Measurements from ENCODE around the gene CCDC116. TPM values are rescaled to one million over a fixed set of nuclear protein-coding genes. Genes with fewer than 3 reads are reported as not detected.
"Not testable (repeated sequence)": the region's sequence is repeated elsewhere in the genome, so short reads cannot be mapped to it uniquely, and the experiment has no call there.

CCDC116 gene
- total and polyA plus RNA-seq, 5 donors from 2014 or later, result not detected

GRCh38 chr22:21645513-21645912 is 13.0 kb downstream of the CCDC116 start:
- H3K36me3 ChIP-seq (ENCODE audit: control insufficient read depth, insufficient read depth, low read length); H3K4me3 ChIP-seq (ENCODE audit: low read depth, low read length); H3K9me3 Mint-ChIP-seq; DNase-seq; ATAC-seq (ENCODE audit: low read depth in 2 of 2); H3K9me3 ChIP-seq (ENCODE audit: control insufficient read depth in 2 of 2, low read length in 2 of 2); H3K27me3 ChIP-seq (ENCODE audit: control insufficient read depth, insufficient read depth, low read length); H3K27ac Mint-ChIP-seq; H3K27ac ChIP-seq (ENCODE audit: insufficient read depth, low read length, poor library complexity, severe bottlenecking); H3K27me3 Mint-ChIP-seq: not testable (repeated sequence)
- H3K4me1 ChIP-seq (ENCODE audit: control insufficient read depth, insufficient read depth, low read length, poor library complexity, severe bottlenecking), result peaks cover 31% of the 10 kb centered on the region
- peaks cover 7 to 38% (median 27%) of the 10 kb centered on the region in 4 donors for H3K4me1 Mint-ChIP-seq
- peaks cover 19% of the 10 kb centered on the region for H3K36me3 Mint-ChIP-seq
- H3K4me3 Mint-ChIP-seq, result peak overlapping the region in 1 of 4 donors; percentile 47

- H3K36me3 ChIP-seq (ENCODE audit: control insufficient read depth, insufficient read depth, low read length), result no peaks in the 10 kb centered on the region
- ATAC-seq (ENCODE audit: low read depth in 2 of 2) (peak; percentile 27 to 31), DNase-seq (peak; percentile 71 to 87 (median 83))
- no peak overlapping the region for H3K27ac ChIP-seq (ENCODE audit: insufficient read depth, low read length, poor library complexity, severe bottlenecking)
- peak overlapping the region in 1 of 3 donors; percentile 18 for H3K27ac Mint-ChIP-seq
- H3K4me1 ChIP-seq (ENCODE audit: control insufficient read depth, insufficient read depth, low read length, poor library complexity, severe bottlenecking), result peaks cover 36% of the 10 kb centered on the region
- H3K9me3 ChIP-seq (ENCODE audit: control insufficient read depth in 2 of 2, low read length in 2 of 2), result no peaks in the 10 kb centered on the region
- peaks cover 15 to 42% (median 27%) of the 10 kb centered on the region in 4 donors for H3K4me1 Mint-ChIP-seq
- no peaks in the 10 kb centered on the region for H3K9me3 Mint-ChIP-seq
- H3K36me3 Mint-ChIP-seq, result peaks cover 19% of the 10 kb centered on the region
- peak overlapping the region in 2 of 4 donors; percentile 61 to 86 for H3K4me3 Mint-ChIP-seq
- no peaks in the 10 kb centered on the region for H3K27me3 ChIP-seq (ENCODE audit: control insufficient read depth, insufficient read depth, low read length)
- no peak overlapping the region for H3K4me3 ChIP-seq (ENCODE audit: low read depth, low read length)
- H3K27me3 Mint-ChIP-seq, result peaks cover 3% of the 10 kb centered on the region
Observed at GRCh38 chr22:21646608-21647590, 14.3 kb downstream of the CCDC116 start.

- peaks cover 27% of the 10 kb centered on the region for H3K4me1 ChIP-seq (ENCODE audit: control insufficient read depth, insufficient read depth, low read length, poor library complexity, severe bottlenecking)
- no peak overlapping the region for H3K27ac ChIP-seq (ENCODE audit: insufficient read depth, low read length, poor library complexity, severe bottlenecking)
- ATAC-seq (ENCODE audit: low read depth in 2 of 2) (no peak), DNase-seq (no peak)
- Mint-ChIP-seq H3K4me3 (peak overlapping the region in 3 of 4 donors; percentile 48 to 95 (median 93)), H3K4me1 (peaks cover 9 to 29% (median 22%) of the 10 kb centered on the region in 4 donors), H3K9me3 (no peaks in the 10 kb centered on the region), H3K36me3 (peaks cover 9% of the 10 kb centered on the region), H3K27me3 (no peaks in the 10 kb centered on the region), H3K27ac (no peak overlapping the region)
- no peak overlapping the region for H3K4me3 ChIP-seq (ENCODE audit: low read depth, low read length)
- no peaks in the 10 kb centered on the region for H3K27me3 ChIP-seq (ENCODE audit: control insufficient read depth, insufficient read depth, low read length)
- no peaks in the 10 kb centered on the region for H3K9me3 ChIP-seq (ENCODE audit: control insufficient read depth in 2 of 2, low read length in 2 of 2)
- H3K36me3 ChIP-seq (ENCODE audit: control insufficient read depth, insufficient read depth, low read length), result no peaks in the 10 kb centered on the region
Observed at GRCh38 chr22:21650280-21650679, 17.7 kb downstream of the CCDC116 start.

GRCh38 chr22:21650823-21651520 is 18.4 kb downstream of the CCDC116 start:
- H3K27me3 Mint-ChIP-seq, result no peaks in the 10 kb centered on the region
- DNase-seq (peak in 1 of 3 donors; percentile 27), ATAC-seq (ENCODE audit: low read depth in 2 of 2) (no peak)
- Histone ChIP-seq H3K4me1 (ENCODE audit: control insufficient read depth, insufficient read depth, low read length, poor library complexity, severe bottlenecking) (peaks cover 27% of the 10 kb centered on the region), H3K27ac (ENCODE audit: insufficient read depth, low read length, poor library complexity, severe bottlenecking) (no peak overlapping the region), H3K9me3 (ENCODE audit: control insufficient read depth in 2 of 2, low read length in 2 of 2) (no peaks in the 10 kb centered on the region), H3K27me3 (ENCODE audit: control insufficient read depth, insufficient read depth, low read length) (no peaks in the 10 kb centered on the region), H3K4me3 (ENCODE audit: low read depth, low read length) (peak overlapping the region; percentile 74), H3K36me3 (ENCODE audit: control insufficient read depth, insufficient read depth, low read length) (no peaks in the 10 kb centered on the region)
- no peaks in the 10 kb centered on the region for H3K9me3 Mint-ChIP-seq
- H3K4me3 Mint-ChIP-seq, result peak overlapping the region; percentile 89 to 95 (median 92)
- peaks cover 9% of the 10 kb centered on the region for H3K36me3 Mint-ChIP-seq
- peaks cover 9 to 29% (median 22%) of the 10 kb centered on the region in 4 donors for H3K4me1 Mint-ChIP-seq
- H3K27ac Mint-ChIP-seq, result peak overlapping the region; percentile 25 to 81 (median 30)

- Mint-ChIP-seq H3K9me3 (no peaks in the 10 kb centered on the region), H3K4me1 (peaks cover 10 to 30% (median 22%) of the 10 kb centered on the region in 4 donors), H3K27ac (peak overlapping the region in 2 of 3 donors; percentile 25 to 30), H3K36me3 (peaks cover 4% of the 10 kb centered on the region), H3K27me3 (no peaks in the 10 kb centered on the region), H3K4me3 (peak overlapping the region; percentile 89 to 95 (median 92))
- H3K27me3 ChIP-seq (ENCODE audit: control insufficient read depth, insufficient read depth, low read length), result no peaks in the 10 kb centered on the region
- no peak for DNase-seq
- peak in 1 of 2 donors; percentile 2 for ATAC-seq (ENCODE audit: low read depth in 2 of 2)
- no peak overlapping the region for H3K27ac ChIP-seq (ENCODE audit: insufficient read depth, low read length, poor library complexity, severe bottlenecking)
- H3K36me3 ChIP-seq (ENCODE audit: control insufficient read depth, insufficient read depth, low read length), result no peaks in the 10 kb centered on the region
- no peaks in the 10 kb centered on the region for H3K9me3 ChIP-seq (ENCODE audit: control insufficient read depth in 2 of 2, low read length in 2 of 2)
- peaks cover 24% of the 10 kb centered on the region for H3K4me1 ChIP-seq (ENCODE audit: control insufficient read depth, insufficient read depth, low read length, poor library complexity, severe bottlenecking)
- peak overlapping the region; percentile 74 for H3K4me3 ChIP-seq (ENCODE audit: low read depth, low read length)
Observed at GRCh38 chr22:21651521-21652009, 19.0 kb downstream of the CCDC116 start.

- peaks cover 8 to 31% (median 20%) of the 10 kb centered on the region in 4 donors for H3K4me1 Mint-ChIP-seq
- H3K4me3 Mint-ChIP-seq, result peak overlapping the region; percentile 89 to 95 (median 92)
- DNase-seq (peak; percentile 76 to 91 (median 79)), ATAC-seq (ENCODE audit: low read depth in 2 of 2) (peak; percentile 93 to 96)
- H3K4me3 ChIP-seq (ENCODE audit: low read depth, low read length), result peak overlapping the region; percentile 74
- no peaks in the 10 kb centered on the region for H3K27me3 Mint-ChIP-seq
- H3K9me3 ChIP-seq (ENCODE audit: control insufficient read depth in 2 of 2, low read length in 2 of 2), result no peaks in the 10 kb centered on the region
- no peaks in the 10 kb centered on the region for H3K9me3 Mint-ChIP-seq
- H3K27ac ChIP-seq (ENCODE audit: insufficient read depth, low read length, poor library complexity, severe bottlenecking), result no peak overlapping the region
- H3K27ac Mint-ChIP-seq, result peak overlapping the region in 1 of 3 donors; percentile 30
- no peaks in the 10 kb centered on the region for H3K36me3 ChIP-seq (ENCODE audit: control insufficient read depth, insufficient read depth, low read length)
- H3K27me3 ChIP-seq (ENCODE audit: control insufficient read depth, insufficient read depth, low read length), result no peaks in the 10 kb centered on the region
- H3K36me3 Mint-ChIP-seq, result no peaks in the 10 kb centered on the region
- peaks cover 24% of the 10 kb centered on the region for H3K4me1 ChIP-seq (ENCODE audit: control insufficient read depth, insufficient read depth, low read length, poor library complexity, severe bottlenecking)
Observed at GRCh38 chr22:21652010-21652546, 19.5 kb downstream of the CCDC116 start.
